Stimulated activated CD8-positive, alpha-beta memory T cell treated with anti-CD3 and anti-CD28 coated beads, Interleukin-12 subunit alpha, Interleukin-12 subunit beta, amount 100 ng/mL, for 4 hours (primary cell): ENCODE measurements around the gene NIPBL.
"Not testable (repeated sequence)": the region's sequence is repeated elsewhere in the genome, so short reads cannot be mapped to it uniquely, and the experiment has no call there.

Source experiments
- DNase-seq: peaks from one replicate; pipeline ENCODE4 v3.0.0-alpha.2; 2020; ENCODE audit warnings: low read depth

The NIPBL gene

GRCh38 chr5:37088009-37088408, 211.4 kb downstream of the NIPBL start:
- DNase-seq = no peak

GRCh38 chr5:37090123-37090726, 213.7 kb downstream of the NIPBL start:
- no peak for DNase-seq

- DNase-seq = no peak
Measured at GRCh38 chr5:37090781-37091180, 214.2 kb downstream of the NIPBL start.

DNA sequence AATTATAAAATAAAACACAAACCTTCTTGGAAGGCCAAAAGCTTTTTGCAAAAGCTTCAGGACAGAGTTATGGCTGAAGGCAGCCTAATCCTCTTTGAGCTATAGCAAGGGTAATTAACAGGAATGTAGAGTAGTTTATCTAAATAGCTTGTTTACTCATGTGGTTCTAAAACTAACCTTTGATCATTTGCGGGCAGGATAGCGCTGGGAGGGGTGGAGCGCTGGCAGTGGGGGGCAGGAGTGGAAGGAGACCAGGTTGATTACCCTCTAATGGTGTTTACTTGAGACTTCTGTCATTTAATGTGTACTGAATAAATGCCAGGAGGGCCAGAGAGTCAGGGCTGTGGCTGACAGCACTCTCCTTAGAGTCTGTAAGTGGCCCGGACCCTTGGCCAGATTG, 217.2 kb downstream of the NIPBL start:
- not testable (repeated sequence) for DNase-seq

GRCh38 chr5:37099267-37099666, 222.7 kb downstream of the NIPBL start:
- not testable (repeated sequence) for DNase-seq

DNA sequence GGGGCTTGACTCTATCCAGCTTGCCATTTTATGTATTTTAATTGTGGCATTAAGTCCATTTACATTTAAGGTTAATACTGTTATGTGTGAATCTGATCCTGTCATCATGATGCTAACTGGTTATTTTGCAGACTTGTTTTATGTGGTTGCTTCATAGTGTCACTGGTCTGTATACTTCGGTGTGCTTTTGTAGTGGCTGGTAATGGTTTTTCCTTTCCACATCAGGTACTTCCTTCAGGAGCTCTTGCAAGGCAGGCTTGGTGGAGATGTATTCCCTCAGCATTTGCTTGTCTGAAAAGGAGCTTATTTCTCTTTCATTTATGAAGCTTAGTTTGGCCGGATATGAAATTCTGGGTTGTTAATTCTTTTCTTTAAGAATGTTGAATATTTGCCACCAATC, 226.7 kb downstream of the NIPBL start:
- DNase-seq = no peak

DNA sequence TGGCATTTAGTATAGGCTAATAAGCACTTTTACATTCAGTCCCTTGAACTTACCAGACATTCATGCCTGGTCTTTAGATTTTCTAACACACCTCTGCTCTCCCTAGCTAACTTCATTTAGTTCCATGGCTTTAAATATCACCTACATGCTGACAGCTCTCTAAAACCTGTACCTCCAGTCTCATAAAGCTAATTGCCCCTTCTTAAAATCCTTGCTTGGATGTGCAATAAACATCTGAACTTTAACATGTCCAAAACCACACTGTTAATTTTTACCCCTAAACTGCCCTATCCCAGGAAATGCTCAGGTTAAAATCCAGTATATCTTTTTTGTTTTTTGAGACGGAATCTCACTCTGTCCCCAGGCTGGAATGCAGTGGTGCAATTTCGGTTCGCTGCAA, 232.8 kb downstream of the NIPBL start:
- no peak for DNase-seq

DNA sequence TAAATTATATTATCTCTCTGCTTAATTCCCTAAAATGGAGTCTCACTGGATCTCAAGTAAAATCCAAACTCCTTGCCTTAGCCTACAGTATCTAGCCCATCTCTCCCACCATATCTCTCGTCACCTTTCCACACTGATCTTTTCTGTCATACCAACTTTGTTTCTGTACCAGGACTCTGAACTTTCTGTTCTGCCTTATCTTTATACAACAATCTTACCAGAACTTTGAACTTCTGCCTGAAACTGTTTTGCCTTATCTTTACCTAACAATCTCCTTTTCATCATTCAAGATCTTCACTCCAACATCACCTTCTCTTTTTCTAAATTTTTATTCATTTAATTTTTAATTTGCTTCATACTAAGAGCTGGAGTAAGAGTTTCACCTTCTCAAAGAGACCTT, 233.6 kb downstream of the NIPBL start:
- DNase-seq = no peak

GRCh38 chr5:37111426-37112382, 235.1 kb downstream of the NIPBL start:
- no peak for DNase-seq

DNA sequence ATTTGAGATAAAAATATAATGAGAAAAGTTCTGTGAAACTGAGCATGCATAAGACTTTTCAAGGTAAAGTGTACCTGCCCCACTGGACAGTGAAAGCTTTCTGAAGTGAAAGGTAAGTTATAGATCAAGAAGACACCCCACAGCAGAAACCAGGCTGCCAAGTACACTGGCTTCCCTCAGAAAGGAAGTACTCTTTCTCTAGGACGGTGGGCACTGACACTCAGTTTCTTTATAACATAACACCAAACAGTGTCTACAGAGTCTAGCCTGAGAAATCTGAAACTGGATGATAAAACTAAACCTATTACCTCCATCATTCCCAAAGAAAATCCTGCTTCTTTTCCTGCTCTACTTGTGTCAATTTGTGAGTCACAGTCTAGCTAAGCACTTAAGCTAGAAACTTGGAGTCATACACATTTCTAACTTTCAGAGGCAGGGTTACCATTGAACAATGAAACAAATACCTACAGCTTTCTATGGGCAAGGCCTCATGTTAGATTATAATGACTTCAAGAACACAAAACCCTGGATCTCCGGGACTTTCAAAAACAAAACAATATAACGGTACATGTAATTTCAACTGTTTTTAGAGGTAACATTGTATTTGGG, 235.9 kb downstream of the NIPBL start:
- no peak for DNase-seq
